K562 (cell line): ENCODE measurements around the gene MFAP2. TPM values are rescaled to one million over a fixed set of nuclear protein-coding genes. Genes with fewer than 3 reads are reported as not detected.

ENCODE experiments used
- GATAD2B ChIP-seq: fragments of 450-650 bp; IDR thresholded peaks from 2 replicates; pipeline ENCODE4 v1.6.1; 2017; ENCODE audit warnings: mild to moderate bottlenecking, borderline replicate concordance
- HCFC1 ChIP-seq: IDR thresholded peaks from 2 replicates; pipeline ENCODE4 v1.6.1; 2012; ENCODE audit warnings: low read depth, low read length, improper control_type of control experiment
- HDAC1 ChIP-seq, 2 experiments: fragments of 450-650 bp; IDR thresholded peaks; 2 replicates each; pipeline ENCODE4 v1.6.1; 2016 to 2017; ENCODE audit warnings: inconsistent platforms in 1 of 2, mild to moderate bottlenecking in 1 of 2, moderate library complexity in 1 of 2
- MBD2 ChIP-seq: sonication (generic); IDR thresholded peaks from 2 replicates; pipeline ENCODE4 v1.6.1; 2016; ENCODE audit warnings: low read depth, borderline replicate concordance
- PTBP1 ChIP-seq: fragments of 200-400 bp; formaldehyde crosslinking; IDR thresholded peaks from 2 replicates; pipeline ENCODE4 v1.6.1; 2017; ENCODE audit warnings: low read depth, low read length
- RB1 ChIP-seq: fragments of 450-650 bp; IDR thresholded peaks from 2 replicates; pipeline ENCODE4 v1.6.1; 2017; ENCODE audit warnings: low read depth, mild to moderate bottlenecking
- RBBP5 ChIP-seq: fragments of 200-600 bp; sonication (generic); IDR thresholded peaks from 2 replicates; pipeline ENCODE4 v1.6.1; 2012; ENCODE audit warnings: borderline replicate concordance, mild to moderate bottlenecking, low read length, control low read depth, inconsistent platforms; ENCODE audit not compliant: insufficient read depth, poor library complexity, severe bottlenecking
- SAP30 ChIP-seq: fragments of 200-600 bp; sonication (generic); IDR thresholded peaks from 2 replicates; pipeline ENCODE4 v1.6.1; 2012; ENCODE audit warnings: borderline replicate concordance, low read depth, mild to moderate bottlenecking, moderate library complexity, low read length, control low read depth, inconsistent platforms; ENCODE audit not compliant: insufficient read depth, poor library complexity, severe bottlenecking
- SMARCC2 ChIP-seq: fragments of 450-650 bp; IDR thresholded peaks from 2 replicates; pipeline ENCODE4 v1.6.1; 2017; ENCODE audit warnings: antibody characterized with exemption, moderate library complexity, mild to moderate bottlenecking, low read depth
- THRAP3 ChIP-seq: fragments of 450-650 bp; IDR thresholded peaks from 2 replicates; pipeline ENCODE4 v1.6.1; 2016; ENCODE audit warnings: mild to moderate bottlenecking, inconsistent platforms, borderline replicate concordance
- ZNF24 ChIP-seq: fragments of 450-650 bp; IDR thresholded peaks from 2 replicates; pipeline ENCODE4 v1.6.1; 2016
- ZNF707 ChIP-seq: fragments of 250-450 bp; sonication (Bioruptor Pico); conservative IDR thresholded peaks from 2 replicates; pipeline ENCODE4 v1.8.0; 2022; ENCODE audit warnings: inconsistent platforms, mild to moderate bottlenecking, moderate library complexity
- polyA plus RNA-seq, 8 experiments: library from polyadenylated mRNA; depleted of rRNA in 4 of 8; stranded (reverse) in 5 of 8; unstranded in 3 of 8; fragments of >200 nt; fragmentation: Nextera tagmentation in 2 of 8; fragmentation: Illumina TruSeq in 1 of 8; extraction: Ambion mirVana in 2 of 8; extraction: Trizol in 1 of 8; gene quantifications; 2 replicates each; pipeline versions ENCODE4 v1.2.1 to v1.2.3, GENCODE V29; 2011 to 2014; ENCODE audit warnings: inconsistent platforms in 1 of 8, missing spikeins in 1 of 8
- total RNA-seq, 7 experiments: library from RNA; depleted of rRNA in 6 of 7; stranded (reverse); fragments of >200 nt in 6 of 7; fragmentation: Illumina TruSeq in 2 of 7; extraction: Trizol in 2 of 7; gene quantifications; 2 replicates each; pipeline versions ENCODE4 v1.2.1 to v1.2.3, GENCODE V29; 2011 to 2021; ENCODE audit warnings: low replicate concordance in 1 of 7
- TF ChIP-seq, protein P1 (sequence below), 3 experiments: fragments of 200-800 bp in 1 of 3; fragments of 250-450 bp in 1 of 3; fragments of 450-650 bp in 1 of 3; sonication (Bioruptor Pico) in 1 of 3; sonication (Bioruptor generic) in 1 of 3; formaldehyde crosslinking in 1 of 3; IDR thresholded peaks; 2 replicates each; pipeline versions ENCODE4 v1.6.1 to v1.8.0; 2016 to 2022; ENCODE audit warnings: mild to moderate bottlenecking in 2 of 3, missing genetic modification characterization in 2 of 3, missing compliant biosample characterization in 1 of 3, moderate library complexity in 1 of 3
- TF ChIP-seq, protein P2 (sequence below): fragments of 250-450 bp; sonication (Bioruptor Pico); IDR thresholded peaks from 2 replicates; pipeline ENCODE4 v1.8.0; 2022; ENCODE audit warnings: inconsistent platforms
- TF ChIP-seq, protein P3 (sequence below): fragments of 450-650 bp; formaldehyde crosslinking; IDR thresholded peaks from 2 replicates; pipeline ENCODE4 v1.4.0; 2020; ENCODE audit warnings: mild to moderate bottlenecking, moderate library complexity
- TF ChIP-seq, protein P4 (sequence below): IDR thresholded peaks from 2 replicates; pipeline ENCODE4 v1.6.1; 2011; ENCODE audit not compliant: insufficient read length; ENCODE audit errors: extremely low read depth
- TF ChIP-seq, protein P5 (sequence below): fragments of 450-650 bp; conservative IDR thresholded peaks from 2 replicates; pipeline ENCODE4 v1.6.1; 2016; ENCODE audit warnings: missing genetic modification characterization, low read depth, mild to moderate bottlenecking, missing compliant biosample characterization, moderate library complexity

Gene MFAP2
- total and polyA plus RNA-seq, 9 of the 15 experiments (the other 6 are each of a cell fraction or from before 2014, with no cell fraction given) = not detected

DNA sequence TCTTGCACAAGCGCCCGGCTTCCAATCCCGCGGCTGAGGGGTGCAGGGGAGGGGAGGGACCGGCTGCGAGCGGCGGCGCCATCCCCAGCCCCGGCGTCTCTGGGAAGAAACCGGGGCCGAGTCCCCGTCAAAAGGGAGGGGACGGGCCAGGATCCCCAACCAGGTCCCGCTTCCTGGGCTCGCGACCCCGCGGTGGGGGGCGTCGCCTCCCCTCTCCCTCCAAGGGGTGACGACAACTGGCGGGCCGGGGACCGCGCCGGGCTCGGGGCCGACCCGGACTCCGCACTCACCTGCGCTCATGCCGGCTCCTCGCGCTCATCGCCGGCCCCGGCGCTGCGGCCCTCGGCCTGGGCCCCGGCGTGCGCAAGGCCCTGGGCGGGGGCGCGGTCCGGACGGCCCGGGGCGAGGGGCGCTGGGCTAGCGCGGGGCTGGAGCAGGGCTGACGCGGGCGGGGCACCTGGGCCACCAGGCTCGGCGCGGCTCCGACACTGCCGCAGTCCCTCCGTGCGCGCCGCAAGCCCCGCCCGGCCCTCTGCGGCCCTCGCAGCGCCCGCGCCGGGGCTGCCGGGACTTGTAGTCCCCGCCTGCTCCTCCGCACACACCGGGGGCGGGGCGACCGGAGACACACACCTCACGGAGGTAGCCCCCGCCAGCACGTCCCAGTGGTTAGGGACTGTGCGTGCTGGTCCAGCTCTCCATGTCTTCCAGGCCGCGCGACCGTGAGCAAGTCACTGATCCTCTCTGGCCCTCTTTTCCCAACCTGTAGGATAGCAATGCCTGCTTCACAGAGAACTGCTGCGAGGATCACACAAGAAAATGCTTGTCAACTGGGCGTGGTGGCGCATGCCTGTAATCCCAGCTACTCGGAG is 31.3 kb upstream of the MFAP2 start, which contains the start of gene ATP13A2 (continued):
- TF ChIP-seq, protein P1, sequence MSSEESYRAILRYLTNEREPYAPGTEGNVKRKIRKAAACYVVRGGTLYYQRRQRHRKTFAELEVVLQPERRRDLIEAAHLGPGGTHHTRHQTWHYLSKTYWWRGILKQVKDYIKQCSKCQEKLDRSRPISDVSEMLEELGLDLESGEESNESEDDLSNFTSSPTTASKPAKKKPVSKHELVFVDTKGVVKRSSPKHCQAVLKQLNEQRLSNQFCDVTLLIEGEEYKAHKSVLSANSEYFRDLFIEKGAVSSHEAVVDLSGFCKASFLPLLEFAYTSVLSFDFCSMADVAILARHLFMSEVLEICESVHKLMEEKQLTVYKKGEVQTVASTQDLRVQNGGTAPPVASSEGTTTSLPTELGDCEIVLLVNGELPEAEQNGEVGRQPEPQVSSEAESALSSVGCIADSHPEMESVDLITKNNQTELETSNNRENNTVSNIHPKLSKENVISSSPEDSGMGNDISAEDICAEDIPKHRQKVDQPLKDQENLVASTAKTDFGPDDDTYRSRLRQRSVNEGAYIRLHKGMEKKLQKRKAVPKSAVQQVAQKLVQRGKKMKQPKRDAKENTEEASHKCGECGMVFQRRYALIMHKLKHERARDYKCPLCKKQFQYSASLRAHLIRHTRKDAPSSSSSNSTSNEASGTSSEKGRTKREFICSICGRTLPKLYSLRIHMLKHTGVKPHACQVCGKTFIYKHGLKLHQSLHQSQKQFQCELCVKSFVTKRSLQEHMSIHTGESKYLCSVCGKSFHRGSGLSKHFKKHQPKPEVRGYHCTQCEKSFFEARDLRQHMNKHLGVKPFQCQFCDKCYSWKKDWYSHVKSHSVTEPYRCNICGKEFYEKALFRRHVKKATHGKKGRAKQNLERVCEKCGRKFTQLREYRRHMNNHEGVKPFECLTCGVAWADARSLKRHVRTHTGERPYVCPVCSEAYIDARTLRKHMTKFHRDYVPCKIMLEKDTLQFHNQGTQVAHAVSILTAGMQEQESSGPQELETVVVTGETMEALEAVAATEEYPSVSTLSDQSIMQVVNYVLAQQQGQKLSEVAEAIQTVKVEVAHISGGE (CRISPR knock-in tag; IDR thresholded peaks at IDR 0.05) = no peak
- no peak for TF ChIP-seq ZNF707
- TF ChIP-seq RB1 = peak; percentile 85
- no peak for TF ChIP-seq SMARCC2
- peak; percentile 53 for TF ChIP-seq SAP30
- peak; percentile 24 for TF ChIP-seq RBBP5
- peak; percentile 42; the same call in 1 of the 2 replicates for TF ChIP-seq MBD2
- TF ChIP-seq, protein P2, sequence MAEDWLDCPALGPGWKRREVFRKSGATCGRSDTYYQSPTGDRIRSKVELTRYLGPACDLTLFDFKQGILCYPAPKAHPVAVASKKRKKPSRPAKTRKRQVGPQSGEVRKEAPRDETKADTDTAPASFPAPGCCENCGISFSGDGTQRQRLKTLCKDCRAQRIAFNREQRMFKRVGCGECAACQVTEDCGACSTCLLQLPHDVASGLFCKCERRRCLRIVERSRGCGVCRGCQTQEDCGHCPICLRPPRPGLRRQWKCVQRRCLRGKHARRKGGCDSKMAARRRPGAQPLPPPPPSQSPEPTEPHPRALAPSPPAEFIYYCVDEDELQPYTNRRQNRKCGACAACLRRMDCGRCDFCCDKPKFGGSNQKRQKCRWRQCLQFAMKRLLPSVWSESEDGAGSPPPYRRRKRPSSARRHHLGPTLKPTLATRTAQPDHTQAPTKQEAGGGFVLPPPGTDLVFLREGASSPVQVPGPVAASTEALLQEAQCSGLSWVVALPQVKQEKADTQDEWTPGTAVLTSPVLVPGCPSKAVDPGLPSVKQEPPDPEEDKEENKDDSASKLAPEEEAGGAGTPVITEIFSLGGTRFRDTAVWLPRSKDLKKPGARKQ (CRISPR knock-in tag) = no peak
- peak; percentile 98 for TF ChIP-seq HCFC1
- no peak for TF ChIP-seq THRAP3
- TF ChIP-seq, protein P3, sequence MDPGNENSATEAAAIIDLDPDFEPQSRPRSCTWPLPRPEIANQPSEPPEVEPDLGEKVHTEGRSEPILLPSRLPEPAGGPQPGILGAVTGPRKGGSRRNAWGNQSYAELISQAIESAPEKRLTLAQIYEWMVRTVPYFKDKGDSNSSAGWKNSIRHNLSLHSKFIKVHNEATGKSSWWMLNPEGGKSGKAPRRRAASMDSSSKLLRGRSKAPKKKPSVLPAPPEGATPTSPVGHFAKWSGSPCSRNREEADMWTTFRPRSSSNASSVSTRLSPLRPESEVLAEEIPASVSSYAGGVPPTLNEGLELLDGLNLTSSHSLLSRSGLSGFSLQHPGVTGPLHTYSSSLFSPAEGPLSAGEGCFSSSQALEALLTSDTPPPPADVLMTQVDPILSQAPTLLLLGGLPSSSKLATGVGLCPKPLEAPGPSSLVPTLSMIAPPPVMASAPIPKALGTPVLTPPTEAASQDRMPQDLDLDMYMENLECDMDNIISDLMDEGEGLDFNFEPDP (CRISPR knock-in tag) = no peak
- no peak for TF ChIP-seq PTBP1
- peak; percentile 93 for TF ChIP-seq GATAD2B
- TF ChIP-seq, protein P4, sequence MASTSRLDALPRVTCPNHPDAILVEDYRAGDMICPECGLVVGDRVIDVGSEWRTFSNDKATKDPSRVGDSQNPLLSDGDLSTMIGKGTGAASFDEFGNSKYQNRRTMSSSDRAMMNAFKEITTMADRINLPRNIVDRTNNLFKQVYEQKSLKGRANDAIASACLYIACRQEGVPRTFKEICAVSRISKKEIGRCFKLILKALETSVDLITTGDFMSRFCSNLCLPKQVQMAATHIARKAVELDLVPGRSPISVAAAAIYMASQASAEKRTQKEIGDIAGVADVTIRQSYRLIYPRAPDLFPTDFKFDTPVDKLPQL = no peak
- peak in 1 of 2 experiments; percentile 74; a peak in 2 of 4 replicates for TF ChIP-seq HDAC1 (IDR thresholded peaks at IDR 0.05)
- TF ChIP-seq, protein P5, sequence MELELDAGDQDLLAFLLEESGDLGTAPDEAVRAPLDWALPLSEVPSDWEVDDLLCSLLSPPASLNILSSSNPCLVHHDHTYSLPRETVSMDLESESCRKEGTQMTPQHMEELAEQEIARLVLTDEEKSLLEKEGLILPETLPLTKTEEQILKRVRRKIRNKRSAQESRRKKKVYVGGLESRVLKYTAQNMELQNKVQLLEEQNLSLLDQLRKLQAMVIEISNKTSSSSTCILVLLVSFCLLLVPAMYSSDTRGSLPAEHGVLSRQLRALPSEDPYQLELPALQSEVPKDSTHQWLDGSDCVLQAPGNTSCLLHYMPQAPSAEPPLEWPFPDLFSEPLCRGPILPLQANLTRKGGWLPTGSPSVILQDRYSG (tag) = no peak
- TF ChIP-seq ZNF24 = no peak; the same call in 1 of the 2 replicates
